WTC11 (cell line): ENCODE results near the gene P2RY12. TPM values are rescaled to one million over a fixed set of nuclear protein-coding genes. Genes with fewer than 3 reads are reported as not detected.

Source experiments
- ATAC-seq: fragments of 200-7000 bp; cut with Tn5 transposase; 2 replicates; pipeline ENCODE4 v1.10.0; 2021; ENCODE audit warnings: mild to moderate bottlenecking, moderate library complexity
- CTCF ChIA-PET: fragments of 300-600 bp; sonication (Branson Sonifier 250); formaldehyde crosslinking; loops from one replicate; lab custom pipeline; 2021; ENCODE audit warnings: antibody characterized with exemption; lab: Charles Lee
- POLR2A ChIA-PET: fragments of 350-600 bp; sonication (Branson Sonifier 250); formaldehyde crosslinking; loops from one replicate; lab custom pipeline; 2021; ENCODE audit warnings: antibody characterized with exemption; lab: Charles Lee
- DNase-seq: peaks from one replicate; pipeline ENCODE4 v3.0.0; 2021; ENCODE audit warnings: low spot score
- H3K27ac Mint-ChIP-seq: 2 replicates; pipeline ENCODE4 v1.8.0; 2021; ENCODE audit warnings: mixed read lengths
- H3K27me3 Mint-ChIP-seq: 2 replicates; pipeline ENCODE4 v1.8.0; 2021; ENCODE audit warnings: low read depth, mild to moderate bottlenecking, moderate library complexity, mixed read lengths
- H3K36me3 Mint-ChIP-seq: 2 replicates; pipeline ENCODE4 v1.8.0; 2021; ENCODE audit warnings: mixed read lengths
- H3K4me1 Mint-ChIP-seq: 2 replicates; pipeline ENCODE4 v1.8.0; 2022; ENCODE audit warnings: mixed read lengths
- H3K4me3 Mint-ChIP-seq: 2 replicates; pipeline ENCODE4 v1.8.0; 2021; ENCODE audit warnings: mild to moderate bottlenecking, moderate library complexity, mixed read lengths
- H3K9me3 Mint-ChIP-seq: 2 replicates; pipeline ENCODE4 v1.8.0; 2021; ENCODE audit warnings: mixed read lengths
- ATF6 ChIP-seq: sonication (generic); formaldehyde crosslinking; IDR thresholded peaks from 2 replicates; pipeline ENCODE4 v1.8.1; 2023; ENCODE audit warnings: mild to moderate bottlenecking, missing genetic modification reagents
- CREB1 ChIP-seq: sonication (generic); formaldehyde crosslinking; IDR thresholded peaks from 2 replicates; pipeline ENCODE4 v1.8.0; 2023; ENCODE audit warnings: mild to moderate bottlenecking, missing genetic modification reagents
- CTCF ChIP-seq: fragments of 200-600 bp; IDR thresholded peaks from 2 replicates; pipeline ENCODE4 v1.8.0; 2022; ENCODE audit warnings: antibody characterized with exemption
- ERG ChIP-seq: fragments of 250-450 bp; sonication (Bioruptor Pico); IDR thresholded peaks from 2 replicates; pipeline ENCODE4 v1.8.0; 2021; ENCODE audit warnings: mild to moderate bottlenecking
- ESRRA ChIP-seq: sonication (generic); formaldehyde crosslinking; IDR thresholded peaks from 2 replicates; pipeline ENCODE4 v1.8.1; 2022; ENCODE audit warnings: mild to moderate bottlenecking, missing genetic modification reagents, borderline replicate concordance
- FOXJ3 ChIP-seq: sonication (generic); formaldehyde crosslinking; IDR thresholded peaks from 2 replicates; pipeline ENCODE4 v1.9.0; 2021; ENCODE audit warnings: missing genetic modification reagents, mild to moderate bottlenecking, borderline replicate concordance
- HMGA2 ChIP-seq: fragments of 250-450 bp; sonication (Bioruptor Pico); IDR thresholded peaks from 2 replicates; pipeline ENCODE4 v1.4.0; 2021; ENCODE audit warnings: mild to moderate bottlenecking, moderate library complexity
- JUN ChIP-seq: sonication (generic); formaldehyde crosslinking; IDR thresholded peaks from 2 replicates; pipeline ENCODE4 v1.8.0; 2023; ENCODE audit warnings: mild to moderate bottlenecking, missing genetic modification reagents
- MYBL2 ChIP-seq: sonication (generic); formaldehyde crosslinking; IDR thresholded peaks from 2 replicates; pipeline ENCODE4 v1.8.1; 2023; ENCODE audit warnings: mild to moderate bottlenecking, moderate library complexity, missing genetic modification reagents
- NFATC4 ChIP-seq: fragments of 250-450 bp; sonication (Bioruptor Pico); IDR thresholded peaks from 2 replicates; pipeline ENCODE4 v1.9.0; 2021; ENCODE audit warnings: mild to moderate bottlenecking
- RORB ChIP-seq: fragments of 250-450 bp; sonication (Bioruptor Pico); IDR thresholded peaks from 2 replicates; pipeline ENCODE4 v1.9.0; 2021; ENCODE audit warnings: mild to moderate bottlenecking
- SMAD4 ChIP-seq: sonication (generic); formaldehyde crosslinking; IDR thresholded peaks from 2 replicates; pipeline ENCODE4 v1.8.0; 2022; ENCODE audit warnings: mild to moderate bottlenecking, missing genetic modification reagents
- TCF7 ChIP-seq: sonication (generic); formaldehyde crosslinking; IDR thresholded peaks from 2 replicates; pipeline ENCODE4 v1.8.0; 2022; ENCODE audit warnings: mild to moderate bottlenecking, low read depth, missing genetic modification reagents, moderate library complexity
- TEAD4 ChIP-seq: sonication (generic); formaldehyde crosslinking; IDR thresholded peaks from 2 replicates; pipeline ENCODE4 v1.8.0; 2022; ENCODE audit warnings: mild to moderate bottlenecking, missing genetic modification reagents
- ZNF317 ChIP-seq: sonication (generic); formaldehyde crosslinking; IDR thresholded peaks from 2 replicates; pipeline ENCODE4 v1.8.1; 2023; ENCODE audit warnings: low read depth, mild to moderate bottlenecking, moderate library complexity, missing genetic modification reagents, borderline replicate concordance
- total RNA-seq: library from RNA; stranded (reverse); gene quantifications from 3 replicates; pipeline ENCODE4 v1.2.3, GENCODE V29; 2021
- TF ChIP-seq, protein P1 (sequence below): sonication (generic); formaldehyde crosslinking; IDR thresholded peaks from 2 replicates; pipeline ENCODE4 v1.8.1; 2023; ENCODE audit warnings: mild to moderate bottlenecking, moderate library complexity, missing genetic modification reagents
- TF ChIP-seq, protein P2 (sequence below): fragments of 250-450 bp; sonication (Bioruptor Pico); conservative IDR thresholded peaks from 2 replicates; pipeline ENCODE4 v1.9.0; 2021; ENCODE audit warnings: mild to moderate bottlenecking
- TF ChIP-seq, protein P3 (sequence below): fragments of 250-450 bp; sonication (Bioruptor Pico); IDR thresholded peaks from 2 replicates; pipeline ENCODE4 v1.9.0; 2021; ENCODE audit warnings: moderate library complexity, mild to moderate bottlenecking, inconsistent platforms, borderline replicate concordance
- TF ChIP-seq, protein P4 (sequence below): sonication (generic); formaldehyde crosslinking; IDR thresholded peaks from 2 replicates; pipeline ENCODE4 v1.8.1; 2022; ENCODE audit warnings: missing genetic modification reagents, borderline replicate concordance

The P2RY12 gene
- total RNA-seq, 1 experiment from 2014 or later, result not detected

DNA sequence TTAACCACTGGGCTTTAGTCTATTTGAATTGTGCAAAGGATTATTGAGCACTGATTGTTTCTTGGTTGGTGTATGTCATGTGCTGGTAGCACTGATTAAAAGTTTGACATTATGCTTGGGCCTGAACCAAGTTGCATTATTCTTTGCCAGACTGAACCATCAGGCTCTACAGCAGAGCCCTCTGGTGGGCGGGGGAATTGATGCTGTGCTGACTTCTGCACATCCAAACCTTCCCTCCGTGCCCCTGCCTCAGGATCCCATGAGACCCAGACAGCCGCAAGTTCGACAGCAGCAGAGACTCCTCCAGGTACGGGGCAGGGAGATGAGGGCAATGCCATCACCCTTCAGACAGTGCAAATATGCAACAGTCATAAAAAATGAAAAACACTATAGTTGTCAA is 28.4 kb upstream of the P2RY12 start (continued):
- TF ChIP-seq, protein P1, sequence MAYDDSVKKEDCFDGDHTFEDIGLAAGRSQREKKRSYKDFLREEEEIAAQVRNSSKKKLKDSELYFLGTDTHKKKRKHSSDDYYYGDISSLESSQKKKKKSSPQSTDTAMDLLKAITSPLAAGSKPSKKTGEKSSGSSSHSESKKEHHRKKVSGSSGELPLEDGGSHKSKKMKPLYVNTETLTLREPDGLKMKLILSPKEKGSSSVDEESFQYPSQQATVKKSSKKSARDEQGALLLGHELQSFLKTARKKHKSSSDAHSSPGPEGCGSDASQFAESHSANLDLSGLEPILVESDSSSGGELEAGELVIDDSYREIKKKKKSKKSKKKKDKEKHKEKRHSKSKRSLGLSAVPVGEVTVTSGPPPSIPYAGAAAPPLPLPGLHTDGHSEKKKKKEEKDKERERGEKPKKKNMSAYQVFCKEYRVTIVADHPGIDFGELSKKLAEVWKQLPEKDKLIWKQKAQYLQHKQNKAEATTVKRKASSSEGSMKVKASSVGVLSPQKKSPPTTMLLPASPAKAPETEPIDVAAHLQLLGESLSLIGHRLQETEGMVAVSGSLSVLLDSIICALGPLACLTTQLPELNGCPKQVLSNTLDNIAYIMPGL (CRISPR knock-in tag), result no peak
- no peak for TF ChIP-seq MYBL2 (CRISPR knock-in tag)
- no peak for TF ChIP-seq ZNF317
- TF ChIP-seq CTCF, result no peak
- TF ChIP-seq RORB (CRISPR knock-in tag), result no peak
- no peak for TF ChIP-seq SMAD4
- TF ChIP-seq CREB1, result no peak
- TF ChIP-seq NFATC4 (CRISPR knock-in tag), result no peak
- no peak for TF ChIP-seq JUN (CRISPR knock-in tag)
- TF ChIP-seq, protein P2, sequence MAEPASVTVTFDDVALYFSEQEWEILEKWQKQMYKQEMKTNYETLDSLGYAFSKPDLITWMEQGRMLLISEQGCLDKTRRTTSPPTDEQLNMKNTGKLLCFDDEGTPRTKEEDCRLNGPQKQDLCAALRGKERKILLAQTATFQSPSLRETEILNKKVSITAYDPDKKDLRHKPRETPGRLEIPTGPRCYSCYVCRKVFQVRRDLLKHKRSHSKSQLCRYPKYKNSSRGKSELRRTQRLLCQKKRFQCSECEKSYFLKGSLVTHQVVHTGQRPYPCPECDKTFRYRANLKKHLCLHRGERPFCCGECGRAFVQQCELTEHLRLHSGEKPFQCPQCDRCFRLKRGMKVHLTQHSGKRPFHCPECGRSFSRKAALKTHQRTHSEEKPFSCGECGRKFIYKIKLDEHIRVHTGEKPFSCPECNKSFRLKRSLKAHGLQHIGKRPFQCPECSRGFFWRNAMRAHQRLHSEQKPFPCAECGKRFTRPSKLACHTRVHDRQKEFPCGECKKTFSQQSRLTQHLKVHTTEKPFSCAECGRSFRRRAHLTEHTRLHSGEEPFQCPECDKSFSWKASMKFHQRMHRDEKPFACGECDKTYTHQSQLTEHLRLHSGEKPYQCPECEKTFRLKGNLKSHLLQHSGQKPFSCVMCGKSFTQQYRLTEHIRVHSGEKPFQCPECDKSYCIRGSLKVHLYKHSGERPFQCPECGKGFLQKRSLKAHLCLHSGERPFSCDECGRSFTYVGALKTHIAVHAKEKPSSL, result no peak
- TF ChIP-seq, protein P3, sequence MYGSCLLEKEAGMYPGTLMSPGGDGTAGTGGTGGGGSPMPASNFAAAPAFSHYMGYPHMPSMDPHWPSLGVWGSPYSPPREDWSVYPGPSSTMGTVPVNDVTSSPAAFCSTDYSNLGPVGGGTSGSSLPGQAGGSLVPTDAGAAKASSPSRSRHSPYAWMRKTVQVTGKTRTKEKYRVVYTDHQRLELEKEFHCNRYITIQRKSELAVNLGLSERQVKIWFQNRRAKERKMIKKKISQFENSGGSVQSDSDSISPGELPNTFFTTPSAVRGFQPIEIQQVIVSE (CRISPR knock-in tag), result no peak
- no peak for TF ChIP-seq HMGA2 (CRISPR knock-in tag)
- no peak for TF ChIP-seq ESRRA

DNA sequence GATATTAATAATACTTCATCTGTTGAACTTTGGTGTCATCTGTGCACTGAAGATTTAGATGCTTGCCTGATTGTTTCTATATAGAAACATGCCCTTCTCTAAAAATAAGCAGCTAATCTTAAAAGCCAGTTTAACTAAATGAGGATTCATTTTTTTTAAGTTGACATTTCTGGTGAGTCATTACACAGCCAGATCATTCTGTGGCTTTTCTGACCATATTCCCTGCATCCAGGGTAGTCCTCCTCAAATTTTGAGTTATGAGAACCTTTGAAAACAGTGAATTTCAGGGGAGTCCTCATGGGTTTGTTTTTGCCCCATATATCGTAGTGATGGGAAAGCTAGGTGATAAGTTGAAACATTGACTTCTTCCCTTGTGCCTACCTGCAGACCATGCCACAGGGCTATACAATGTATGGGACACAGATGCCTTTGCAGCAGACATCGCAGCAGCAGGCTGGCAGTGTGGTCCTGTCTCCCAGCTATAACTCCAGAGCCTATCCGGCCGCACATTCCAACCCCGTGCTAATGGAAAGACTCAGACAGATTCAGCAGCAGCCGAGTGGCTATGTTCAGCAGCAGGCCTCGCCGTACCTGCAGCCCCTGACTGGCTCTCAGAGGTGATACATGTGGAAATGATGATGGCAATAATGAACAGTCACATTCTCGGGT is 26.5 kb upstream of the P2RY12 start:
- CTCF ChIA-PET, result no interaction called here
- no peaks in the 10 kb centered on the region for H3K9me3 Mint-ChIP-seq
- ATAC-seq (no peak), DNase-seq (no peak)
- no peak overlapping the region for H3K27ac Mint-ChIP-seq
- H3K4me1 Mint-ChIP-seq, result 0 out of 2 replicates have a peak, but pooled peaks cover 3% of the 10 kb centered on the region
- no peak for TF ChIP-seq TEAD4 (CRISPR knock-in tag)
- TF ChIP-seq RORB (CRISPR knock-in tag), result no peak
- no peak for TF ChIP-seq FOXJ3 (CRISPR knock-in tag)
- no peak overlapping the region for H3K4me3 Mint-ChIP-seq
- POLR2A ChIA-PET, result interaction anchor here (0.6 kb wide), 1 partner anchor 34 kb away, joined by 3 read pairs; no protein-coding TSS in a partner anchor
- peaks cover 13% of the 10 kb centered on the region; the same call in 1 of the 2 replicates for H3K36me3 Mint-ChIP-seq
- no peaks in the 10 kb centered on the region for H3K27me3 Mint-ChIP-seq

- H3K27me3 Mint-ChIP-seq, result no peaks in the 10 kb centered on the region
- H3K4me1 Mint-ChIP-seq, result peaks cover 5% of the 10 kb centered on the region; the same call in 1 of the 2 replicates
- ATAC-seq (no peak), DNase-seq (no peak)
- CTCF ChIA-PET, result no interaction called here
- H3K4me3 Mint-ChIP-seq, result no peak overlapping the region
- H3K9me3 Mint-ChIP-seq, result no peaks in the 10 kb centered on the region
- H3K27ac Mint-ChIP-seq, result no peak overlapping the region
- H3K36me3 Mint-ChIP-seq, result peaks cover under 1% of the 10 kb centered on the region; the same call in 1 of the 2 replicates
- POLR2A ChIA-PET, result no interaction called here
- TF ChIP-seq, protein P2, result no peak
- TF ChIP-seq FOXJ3 (CRISPR knock-in tag) (no peak), TCF7 (CRISPR knock-in tag) (no peak), ESRRA (no peak), ERG (CRISPR knock-in tag) (no peak), ATF6 (no peak)
- TF ChIP-seq, protein P4, sequence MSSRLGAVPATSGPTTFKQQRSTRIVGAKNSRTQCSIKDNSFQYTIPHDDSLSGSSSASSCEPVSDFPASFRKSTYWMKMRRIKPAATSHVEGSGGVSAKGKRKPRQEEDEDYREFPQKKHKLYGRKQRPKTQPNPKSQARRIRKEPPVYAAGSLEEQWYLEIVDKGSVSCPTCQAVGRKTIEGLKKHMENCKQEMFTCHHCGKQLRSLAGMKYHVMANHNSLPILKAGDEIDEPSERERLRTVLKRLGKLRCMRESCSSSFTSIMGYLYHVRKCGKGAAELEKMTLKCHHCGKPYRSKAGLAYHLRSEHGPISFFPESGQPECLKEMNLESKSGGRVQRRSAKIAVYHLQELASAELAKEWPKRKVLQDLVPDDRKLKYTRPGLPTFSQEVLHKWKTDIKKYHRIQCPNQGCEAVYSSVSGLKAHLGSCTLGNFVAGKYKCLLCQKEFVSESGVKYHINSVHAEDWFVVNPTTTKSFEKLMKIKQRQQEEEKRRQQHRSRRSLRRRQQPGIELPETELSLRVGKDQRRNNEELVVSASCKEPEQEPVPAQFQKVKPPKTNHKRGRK, result no peak
Measured at GRCh38 chr3:151407928-151408327, 23.4 kb upstream of the P2RY12 start.
